ENCODE results near the gene LRBA. TPM values are rescaled to one million over a fixed set of nuclear protein-coding genes. Genes with fewer than 3 reads are reported as not detected.

Gene LRBA
- total and polyA plus RNA-seq, 9 of the 15 experiments (the other 6 are each of a cell fraction or from before 2014, with no cell fraction given), result 24.2 to 88.7 (median 59.7) TPM

- H3K4me2 ChIP-seq (ENCODE audit: insufficient read depth, low read length), result no peak overlapping the region
- H3K27me3 ChIP-seq (ENCODE audit: control insufficient read depth in 2 of 2, insufficient read depth in 2 of 2, low read length in 2 of 2), result no peaks in the 10 kb centered on the region
- no peaks in the 10 kb centered on the region; a peak in 1 of 5 replicates for H3K4me1 ChIP-seq (replicated peaks in 1 of 2; ENCODE audit: control insufficient read depth in 2 of 2, insufficient read depth in 2 of 2, low read length in 2 of 2)
- no peak overlapping the region for H3K4me3 ChIP-seq
- ATAC-seq (no peak), FAIRE-seq (no peak), DNase-seq (ENCODE audit: extremely low read depth in 1 of 4, low spot score in 3 of 4) (no peak)
- no peaks in the 10 kb centered on the region for H4K20me1 ChIP-seq (replicated peaks; ENCODE audit: control insufficient read depth, insufficient read depth, low read length)
- intact Hi-C loops (cut with micrococcal nuclease) (no loop called here), in situ Hi-C loops (cut with MboI) (no loop called here)
- no peaks in the 10 kb centered on the region for H3K9me3 ChIP-seq (replicated peaks; ENCODE audit: control insufficient read depth, insufficient read depth, low read depth, low read length)
- ChIA-PET POLR2A (no interaction called here), CTCF (ENCODE audit: low intra/inter-chr PET ratio) (no interaction called here)
- BruUV-seq (replicated peaks), result no TSS peak
- no peaks in the 10 kb centered on the region for H3K36me3 ChIP-seq (ENCODE audit: control insufficient read depth, insufficient read depth, low read length)
- H2AFZ ChIP-seq (ENCODE audit: low read depth, low read length), result no peak overlapping the region
- 76% methylated on average over 4 of the region's 6 CpGs for WGBS (ENCODE audit: insufficient coverage, low coverage, missing lambda C conversion rate)
- H3K27ac ChIP-seq (ENCODE audit: extremely low read depth, low read depth, low read length), result no peak overlapping the region
- H3K9me1 ChIP-seq (ENCODE audit: control insufficient read depth, insufficient read depth, low read length), result no peaks in the 10 kb centered on the region
- H3K9ac ChIP-seq (ENCODE audit: insufficient read depth in 1 of 2, low read depth in 2 of 2, low read length in 2 of 2), result no peak overlapping the region
- no peaks in the 10 kb centered on the region for H3K79me2 ChIP-seq (ENCODE audit: control insufficient read depth, insufficient read depth, low read length)
- TF ChIP-seq JUND (IDR thresholded peaks at IDR 0.05; ENCODE audit: borderline replicate concordance, low read depth, low read length) (peak; percentile 15; the same call in 1 of the 2 replicates), JUND (tag; IDR thresholded peaks at IDR 0.05; ENCODE audit: borderline replicate concordance, low read depth, low read length) (no peak), ZNF444 (CRISPR knock-in tag; IDR thresholded peaks at IDR 0.05) (no peak), DACH1 (IDR thresholded peaks at IDR 0.05; ENCODE audit: partially characterized antibody) (no peak), RFX1 (IDR thresholded peaks at IDR 0.05) (no peak), IRF9 (tag; IDR thresholded peaks at IDR 0.05) (peak; percentile 75; the same call in 1 of the 2 replicates), RFX7 (CRISPR knock-in tag; IDR thresholded peaks at IDR 0.05) (no peak), ZNF121 (CRISPR knock-in tag; conservative IDR thresholded peaks at IDR 0.05) (peak; percentile 61), MXI1 (IDR thresholded peaks at IDR 0.05; ENCODE audit: low read depth, low read length) (no peak), TRIM24 (IDR thresholded peaks at IDR 0.05) (peak; percentile 37 to 71; a peak in 2 of 4 replicates), ETV1 (tag; conservative IDR thresholded peaks at IDR 0.05; ENCODE audit: low read depth) (no peak), ATF3 (IDR thresholded peaks at IDR 0.05) (peak; percentile 69), ATF3 (CRISPR knock-in tag; conservative IDR thresholded peaks at IDR 0.05) (no peak), SRSF9 (IDR thresholded peaks at IDR 0.05; ENCODE audit: borderline replicate concordance, low read depth, low read length) (no peak), SIX5 (IDR thresholded peaks at IDR 0.05; ENCODE audit: borderline replicate concordance in 1 of 2, insufficient read depth in 1 of 2, low read depth in 1 of 2, low read length in 2 of 2) (no peak), TAF15 (IDR thresholded peaks at IDR 0.05; ENCODE audit: low read depth, low read length) (no peak)
- TF ChIP-seq, protein P1, sequence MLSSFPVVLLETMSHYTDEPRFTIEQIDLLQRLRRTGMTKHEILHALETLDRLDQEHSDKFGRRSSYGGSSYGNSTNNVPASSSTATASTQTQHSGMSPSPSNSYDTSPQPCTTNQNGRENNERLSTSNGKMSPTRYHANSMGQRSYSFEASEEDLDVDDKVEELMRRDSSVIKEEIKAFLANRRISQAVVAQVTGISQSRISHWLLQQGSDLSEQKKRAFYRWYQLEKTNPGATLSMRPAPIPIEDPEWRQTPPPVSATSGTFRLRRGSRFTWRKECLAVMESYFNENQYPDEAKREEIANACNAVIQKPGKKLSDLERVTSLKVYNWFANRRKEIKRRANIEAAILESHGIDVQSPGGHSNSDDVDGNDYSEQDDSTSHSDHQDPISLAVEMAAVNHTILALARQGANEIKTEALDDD (IDR thresholded peaks at IDR 0.05), result 0 out of 2 replicates have a peak, but pooled peaks have one; percentile 44
These were observed 513.9 kb downstream of the LRBA start for GRCh38 chr4:150501009-150501727.

Measured in K562 (cell line).